Stimulated activated CD8-positive, alpha-beta memory T cell treated with anti-CD3 and anti-CD28 coated beads, Interleukin-15, amount 100 ng/mL, for 24 hours (primary cell): ENCODE results near the gene GADD45B.
A peak's percentile ranks its signal among the peaks of the same experiment; 100 is the strongest.
"Not testable (repeated sequence)": the region's sequence is repeated elsewhere in the genome, so short reads cannot be mapped to it uniquely, and the experiment has no call there.

ENCODE experiments used
- DNase-seq: peaks from one replicate; pipeline ENCODE4 v3.0.0-alpha.2; 2020; ENCODE audit warnings: low read depth

Gene GADD45B

GRCh38 chr19:2488405-2488941, 12.5 kb downstream of the GADD45B start:
- DNase-seq: no peak

- DNase-seq: no peak
Observed at GRCh38 chr19:2488942-2489731, 13.2 kb downstream of the GADD45B start.

- no peak for DNase-seq
Observed at GRCh38 chr19:2490659-2491058, 14.7 kb downstream of the GADD45B start.

- DNase-seq: no peak
Observed at GRCh38 chr19:2491130-2491801, 15.3 kb downstream of the GADD45B start.

GRCh38 chr19:2492870-2493269, 16.9 kb downstream of the GADD45B start:
- no peak for DNase-seq

- not testable (repeated sequence) for DNase-seq
Observed at GRCh38 chr19:2493448-2493847, 17.5 kb downstream of the GADD45B start.

- DNase-seq: no peak
Observed at GRCh38 chr19:2494084-2494446, 18.1 kb downstream of the GADD45B start.

- DNase-seq: no peak
Observed at GRCh38 chr19:2494447-2495129, 18.7 kb downstream of the GADD45B start.

GRCh38 chr19:2495130-2495641, 19.3 kb downstream of the GADD45B start:
- DNase-seq: no peak

GRCh38 chr19:2495651-2496316, 19.9 kb downstream of the GADD45B start:
- DNase-seq: no peak

- DNase-seq: no peak
Observed at GRCh38 chr19:2497186-2497585, 21.3 kb downstream of the GADD45B start.

GRCh38 chr19:2500156-2500555, 24.2 kb downstream of the GADD45B start:
- no peak for DNase-seq

GRCh38 chr19:2500841-2501261, 24.9 kb downstream of the GADD45B start:
- no peak for DNase-seq

- peak; percentile 32 for DNase-seq
Observed at GRCh38 chr19:2503521-2504109, 27.7 kb downstream of the GADD45B start.

- DNase-seq: not testable (repeated sequence)
Observed at GRCh38 chr19:2506656-2507055, 30.7 kb downstream of the GADD45B start.

- no peak for DNase-seq
Observed at GRCh38 chr19:2507109-2507508, 31.2 kb downstream of the GADD45B start.

GRCh38 chr19:2509096-2509495, 33.2 kb downstream of the GADD45B start:
- no peak for DNase-seq

GRCh38 chr19:2511570-2511969, 35.6 kb downstream of the GADD45B start:
- no peak for DNase-seq

- DNase-seq: no peak
Observed at GRCh38 chr19:2511991-2512390, 36.1 kb downstream of the GADD45B start.

- DNase-seq: no peak
Observed at GRCh38 chr19:2512523-2513431, 36.9 kb downstream of the GADD45B start.
